Measurements from ENCODE around the gene CRHBP. TPM values are rescaled to one million over a fixed set of nuclear protein-coding genes. Genes with fewer than 3 reads are reported as not detected.

The CRHBP gene
- total and polyA plus RNA-seq, 2 donors (not counting 3 experiments of a cell fraction or from before 2014, with no cell fraction given), result 0.08 to 0.51 TPM

GRCh38 chr5:76927961-76928360 is 24.9 kb upstream of the CRHBP start:
- TF ChIP-seq GATA2 (IDR thresholded peaks at IDR 0.05; ENCODE audit: insufficient read depth, insufficient read length, low read depth, low read length) (no peak), CTCF (IDR thresholded peaks at IDR 0.05; ENCODE audit: extremely low read depth in 1 of 2, insufficient read depth in 1 of 2, low read depth in 1 of 2, low read length in 2 of 2) (no peak), MAX (IDR thresholded peaks at IDR 0.05; ENCODE audit: insufficient read depth, insufficient read length) (no peak), POLR2A (IDR thresholded peaks at IDR 0.05; ENCODE audit: low read depth, low read length) (no peak), POLR2AphosphoS5 (IDR thresholded peaks at IDR 0.05; ENCODE audit: insufficient read depth, low read depth, low read length) (no peak), JUN (IDR thresholded peaks at IDR 0.05; ENCODE audit: borderline replicate concordance, insufficient read depth, insufficient read length, low read depth) (no peak), EZH2 (IDR thresholded peaks at IDR 0.05; ENCODE audit: borderline replicate concordance, low read depth, low read length, severe bottlenecking) (no peak), FOS (IDR thresholded peaks at IDR 0.05; ENCODE audit: borderline replicate concordance, insufficient read depth, low read length) (no peak)
- dilution Hi-C loops (cut with MboI; ENCODE audit: extremely low pct_ligation_motif_present, low sequenced_read_pairs) (no loop called here), intact Hi-C loops (cut with micrococcal nuclease) (no loop called here)
- ChIA-PET POLR2A (no interaction called here), CTCF (no interaction called here)
- H3K9me3 ChIP-seq (replicated peaks; ENCODE audit: control insufficient read depth, insufficient read depth, low read length), result no peaks in the 10 kb centered on the region
- no peak overlapping the region for H3K4me2 ChIP-seq (ENCODE audit: insufficient read depth, low read length)
- H4K20me1 ChIP-seq (replicated peaks; ENCODE audit: control insufficient read depth, extremely low read depth, insufficient read depth, low read length), result no peaks in the 10 kb centered on the region
- no peaks in the 10 kb centered on the region for H3K9me1 ChIP-seq (replicated peaks; ENCODE audit: control insufficient read depth, extremely low read depth, insufficient read depth, low read length)
- H3K27ac ChIP-seq (ENCODE audit: insufficient read depth, low read depth, low read length), result no peak overlapping the region
- H3K27me3 ChIP-seq (ENCODE audit: control insufficient read depth in 2 of 2, insufficient read depth in 2 of 2, low read length in 2 of 2), result peaks cover 5 to 7% of the 10 kb centered on the region in 2 experiments
- BruUV-seq (replicated peaks), result no TSS peak
- FAIRE-seq (no peak), DNase-seq (ENCODE audit: low read depth, low spot score) (no peak)
- no peak overlapping the region for H2AFZ ChIP-seq (ENCODE audit: low read depth, low read length)
- no peaks in the 10 kb centered on the region for H3K4me1 ChIP-seq (ENCODE audit: control insufficient read depth, extremely low read depth, insufficient read depth, low read length)
- H3K4me3 ChIP-seq (replicated peaks in 1 of 3; ENCODE audit: insufficient read depth in 1 of 3, low read depth in 1 of 3, low read length in 3 of 3), result no peak overlapping the region
- no peaks in the 10 kb centered on the region for H3K36me3 ChIP-seq (ENCODE audit: control insufficient read depth in 2 of 2, extremely low read depth in 1 of 2, insufficient read depth in 2 of 2, low read length in 2 of 2)
- H3K79me2 ChIP-seq (ENCODE audit: control insufficient read depth, insufficient read depth, low read length), result no peaks in the 10 kb centered on the region
- H3K9ac ChIP-seq (replicated peaks; ENCODE audit: extremely low read depth, insufficient read depth, low read length), result no peak overlapping the region
